Naive thymus-derived CD4-positive, alpha-beta T cell (primary cell): ENCODE measurements around the gene DPM3. TPM values are rescaled to one million over a fixed set of nuclear protein-coding genes. Genes with fewer than 3 reads are reported as not detected.
A peak's percentile ranks its signal among the peaks of the same experiment; 100 is the strongest.

Source experiments
- ATAC-seq: fragments of 150-1000 bp; cut with Tn5 transposase; 2 replicates; pipeline ENCODE4 v1.10.0; 2021; ENCODE audit warnings: mild to moderate bottlenecking, moderate library complexity
- CTCF ChIA-PET: fragments of 350-600 bp; sonication (Branson Sonifier 250); formaldehyde crosslinking; loops from one replicate; lab custom pipeline; 2021; ENCODE audit warnings: antibody characterized with exemption; lab: Charles Lee
- POLR2A ChIA-PET: fragments of 350-600 bp; sonication (Branson Sonifier 250); formaldehyde crosslinking; loops from one replicate; lab custom pipeline; 2021; ENCODE audit warnings: antibody characterized with exemption, inconsistent platforms; lab: Charles Lee
- DNase-seq, 9 donors: peaks; one replicate each; pipeline versions ENCODE4 v3.0.0 to v3.0.0-alpha.2; 2020 to 2022; ENCODE audit warnings: mixed read lengths in 1 of 9
- H3K27ac ChIP-seq: one replicate; pipeline ENCODE4 v1.7.0; 2013; ENCODE audit warnings: mild to moderate bottlenecking, low read depth, low read length, moderate library complexity
- H3K27me3 ChIP-seq, 2 donors: one replicate each; pipeline ENCODE4 v1.7.0; 2013; ENCODE audit warnings: low read length in 2 of 2, mild to moderate bottlenecking in 2 of 2, moderate library complexity in 2 of 2; ENCODE audit not compliant: control insufficient read depth in 2 of 2, insufficient read depth in 2 of 2
- H3K36me3 ChIP-seq, 3 experiments: 1 replicate in 2 of 3; 2 replicates in 1 of 3; pipeline ENCODE4 v1.7.0; 2013; ENCODE audit warnings: low read length in 3 of 3, mild to moderate bottlenecking in 3 of 3, moderate library complexity in 1 of 3; ENCODE audit not compliant: insufficient read depth in 3 of 3, control insufficient read depth in 2 of 3
- H3K4me1 ChIP-seq, 2 donors: one replicate each; pipeline ENCODE4 v1.7.0; 2013; ENCODE audit warnings: low read length in 2 of 2, mild to moderate bottlenecking in 2 of 2, moderate library complexity in 1 of 2; ENCODE audit not compliant: control insufficient read depth in 2 of 2, insufficient read depth in 2 of 2
- H3K4me3 ChIP-seq: 2 replicates; pipeline ENCODE4 v1.7.0; 2013; ENCODE audit warnings: mild to moderate bottlenecking, low read length
- H3K9me3 ChIP-seq, 3 experiments: 1 replicate in 2 of 3; 2 replicates in 1 of 3; pipeline ENCODE4 v1.7.0; 2013; ENCODE audit warnings: low read length in 3 of 3; ENCODE audit not compliant: control insufficient read depth in 2 of 3
- H3K27ac Mint-ChIP-seq, 9 donors: one replicate each; pipeline ENCODE4 v1.8.0; 2020 to 2022; ENCODE audit warnings: mixed read lengths in 9 of 9, mild to moderate bottlenecking in 8 of 9, moderate library complexity in 5 of 9, inconsistent platforms in 2 of 9
- H3K27me3 Mint-ChIP-seq, 5 donors: one replicate each; pipeline ENCODE4 v1.8.0; 2021 to 2022; ENCODE audit warnings: mixed read lengths in 5 of 5, mild to moderate bottlenecking in 1 of 5
- H3K36me3 Mint-ChIP-seq, 5 donors: one replicate each; pipeline ENCODE4 v1.8.0; 2020 to 2022; ENCODE audit warnings: mixed read lengths in 5 of 5, mild to moderate bottlenecking in 3 of 5, inconsistent platforms in 1 of 5
- H3K4me1 Mint-ChIP-seq, 7 donors: one replicate each; pipeline ENCODE4 v1.8.0; 2020 to 2022; ENCODE audit warnings: mixed read lengths in 7 of 7, mild to moderate bottlenecking in 3 of 7, inconsistent platforms in 1 of 7
- H3K4me3 Mint-ChIP-seq, 10 donors: one replicate each; pipeline ENCODE4 v1.8.0; 2020 to 2022; ENCODE audit warnings: mild to moderate bottlenecking in 10 of 10, mixed read lengths in 10 of 10, moderate library complexity in 6 of 10, inconsistent platforms in 2 of 10
- H3K9me3 Mint-ChIP-seq, 11 donors: one replicate each; pipeline ENCODE4 v1.8.0; 2020 to 2022; ENCODE audit warnings: mixed read lengths in 11 of 11, mild to moderate bottlenecking in 4 of 11, inconsistent platforms in 1 of 11, moderate library complexity in 1 of 11
- intact Hi-C, 2 donors: fragments of 100-400 bp; cut with micrococcal nuclease; formaldehyde crosslinking; loops; one replicate each; pipeline ENCODE4 v1.15.1; 2023
- polyA plus RNA-seq, 2 donors: library from polyadenylated mRNA; unstranded; fragments of 300-500 nt; fragmentation: Illumina TruSeq; gene quantifications; one replicate each; pipeline ENCODE4 v1.2.3, GENCODE V29; 2021
- total RNA-seq, 6 experiments: library from RNA in 5 of 6; stranded (reverse) in 5 of 6; gene quantifications; 1 replicate in 5 of 6; 2 replicates in 1 of 6; pipeline ENCODE4 v1.2.3 and lab custom pipeline; 2021 to 2026

Gene DPM3
- total and polyA plus RNA-seq, 7 experiments from 2014 or later: 29.1 to 128 (median 46.6) TPM

DNA sequence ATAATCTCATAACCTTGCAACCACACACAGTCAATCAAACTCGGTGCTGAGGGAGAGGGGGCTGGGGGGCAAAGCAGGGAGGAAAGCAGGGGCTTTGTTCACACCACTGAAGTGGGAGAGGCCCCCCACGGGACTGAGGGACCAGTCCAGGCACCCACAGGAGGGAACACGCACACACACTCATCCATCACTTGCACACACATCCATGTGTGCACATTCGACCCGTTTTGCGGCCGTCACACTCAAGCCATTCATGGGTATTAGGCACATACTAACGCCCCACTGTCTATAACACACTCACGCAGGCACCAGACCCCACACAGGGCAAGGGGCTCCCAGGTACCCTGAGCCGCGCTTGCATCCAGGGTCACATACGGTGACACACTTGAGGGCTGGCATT, 47.7 kb downstream of the DPM3 start:
- no peak overlapping the region for H3K27ac Mint-ChIP-seq
- H3K27me3 ChIP-seq: no peaks in the 10 kb centered on the region
- H3K9me3 ChIP-seq: no peaks in the 10 kb centered on the region
- POLR2A ChIA-PET: interaction anchor here (1.1 to 1.9 kb wide), 3 partner anchors 29 to 74 kb away, joined by 3 to 5 read pairs (median 5); partner anchors contain the start of gene EFNA4
- no peaks in the 10 kb centered on the region for H3K36me3 ChIP-seq
- no peaks in the 10 kb centered on the region for H3K9me3 Mint-ChIP-seq
- H3K4me3 ChIP-seq: no peak overlapping the region
- CTCF ChIA-PET: interaction anchor here (1.4 to 4.4 kb wide), 3 partner anchors 42 to 134 kb away, joined by 5 to 88 read pairs (median 14); partner anchors contain the start of gene SLC50A1
- peaks cover 0 to 9% (median 4%) of the 10 kb centered on the region in 7 donors for H3K4me1 Mint-ChIP-seq
- H3K4me3 Mint-ChIP-seq: no peak overlapping the region
- H3K27me3 Mint-ChIP-seq: peaks cover 0 to 30% (median 0%) of the 10 kb centered on the region in 5 donors
- intact Hi-C loops: loop anchor here in 1 of 2 donors (5.0 kb wide), 1 partner anchor 500 kb away; no protein-coding TSS in a partner anchor
- H3K4me1 ChIP-seq: no peaks in the 10 kb centered on the region
- DNase-seq: no peak
- H3K27ac ChIP-seq: no peak overlapping the region
- no peaks in the 10 kb centered on the region for H3K36me3 Mint-ChIP-seq
- ATAC-seq: no peak

DNA sequence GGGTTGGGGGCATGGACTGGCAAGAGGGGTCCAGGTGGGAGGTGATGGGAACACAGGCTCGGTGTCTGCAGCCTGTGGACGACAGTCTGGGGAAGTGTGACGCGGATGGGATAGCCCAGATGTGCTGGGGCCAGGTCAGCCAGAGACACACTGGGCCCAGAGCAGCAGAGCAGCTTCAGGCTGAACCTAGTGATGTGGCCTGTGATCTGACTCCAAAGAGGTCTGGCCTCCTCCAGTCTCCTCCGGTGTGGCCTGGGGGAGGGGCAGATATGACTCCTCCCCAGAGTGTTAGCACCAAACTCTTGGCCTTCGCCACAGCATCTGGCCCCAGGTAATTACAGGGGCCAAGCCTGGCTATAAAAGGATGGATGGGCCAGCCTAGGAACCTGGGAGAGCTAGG, 48.2 kb downstream of the DPM3 start:
- Mint-ChIP-seq H3K27me3 (peaks cover 0 to 29% (median 0%) of the 10 kb centered on the region in 5 donors), H3K9me3 (no peaks in the 10 kb centered on the region), H3K27ac (no peak overlapping the region), H3K4me1 (peaks cover 0 to 9% (median 4%) of the 10 kb centered on the region in 7 donors), H3K36me3 (no peaks in the 10 kb centered on the region), H3K4me3 (no peak overlapping the region)
- H3K27me3 ChIP-seq: no peaks in the 10 kb centered on the region
- DNase-seq: no peak
- POLR2A ChIA-PET: interaction anchor here (0.6 to 1.9 kb wide), 4 partner anchors 29 to 163 kb away, joined by 3 to 5 read pairs (median 4); partner anchors contain the start of genes EFNA4 and ENTREP3
- no peak overlapping the region for H3K27ac ChIP-seq
- intact Hi-C loops: loop anchor here in 1 of 2 donors (5.0 kb wide), 1 partner anchor 500 kb away; no protein-coding TSS in a partner anchor
- CTCF ChIA-PET: interaction anchor here (0.6 to 4.4 kb wide), 22 partner anchors 8 to 632 kb away, joined by 3 to 88 read pairs (median 5); partner anchors contain the start of genes KRTCAP2, PBXIP1 and SLC50A1
- H3K4me3 ChIP-seq: no peak overlapping the region
- no peaks in the 10 kb centered on the region for H3K4me1 ChIP-seq
- no peaks in the 10 kb centered on the region for H3K36me3 ChIP-seq
- no peak for ATAC-seq
- no peaks in the 10 kb centered on the region for H3K9me3 ChIP-seq

DNA sequence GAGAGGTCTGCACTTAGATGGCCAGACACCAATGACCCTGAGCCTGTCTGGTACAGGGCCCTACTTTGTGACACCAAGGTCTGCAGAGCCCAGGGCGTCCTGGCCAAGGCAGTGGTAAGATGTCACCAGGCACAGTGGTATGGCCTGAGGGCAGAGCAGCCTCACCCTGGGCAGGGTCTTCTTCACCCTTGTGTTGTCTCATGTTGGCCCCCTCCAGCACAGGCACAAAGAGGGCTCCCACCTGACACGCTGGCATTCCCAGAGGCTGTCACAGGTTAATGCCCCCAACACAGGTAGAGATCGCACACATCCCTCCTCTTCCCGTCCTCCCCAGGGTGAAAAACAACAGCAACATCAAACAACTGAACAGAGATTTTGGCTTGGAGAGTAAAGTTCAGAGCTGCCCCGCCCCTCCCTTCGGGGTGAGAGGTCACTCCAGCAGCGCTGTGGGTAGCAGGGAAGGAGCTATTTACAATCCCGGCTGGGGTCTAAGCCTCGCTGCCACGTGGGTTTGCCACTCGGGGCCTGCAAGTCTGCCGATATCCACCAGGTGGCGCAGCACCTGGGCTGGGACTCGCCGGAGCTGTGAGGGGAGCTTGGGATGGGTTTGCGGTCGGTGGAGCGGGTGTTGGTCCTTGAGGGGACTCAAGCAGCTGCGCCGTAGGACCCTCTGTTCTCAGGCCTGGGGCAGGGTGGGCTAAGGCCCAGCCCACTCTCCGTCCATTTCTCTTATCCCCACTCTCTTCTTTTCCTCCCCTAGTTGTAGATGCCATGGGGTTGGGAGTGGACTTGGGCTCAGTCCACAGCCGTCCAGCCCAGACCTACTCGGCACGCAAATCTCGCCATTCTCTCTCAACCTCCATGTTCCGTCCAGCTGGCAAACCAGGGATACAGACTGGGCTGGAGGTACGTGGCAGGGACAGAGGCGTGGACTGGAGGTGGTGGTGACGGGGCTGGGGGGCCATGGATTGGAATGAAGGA, 49.0 kb downstream of the DPM3 start:
- peak; percentile 89 for ATAC-seq
- intact Hi-C loops: loop anchor here (1.0 to 5.0 kb wide), 6 partner anchors 36 to 501 kb away; partner anchors contain the start of gene EFNA1 (in 1 of the 2)
- CTCF ChIA-PET: interaction anchor here (0.6 to 4.4 kb wide), 29 partner anchors 9 to 633 kb away, joined by 3 to 88 read pairs (median 4); partner anchors contain the start of genes KRTCAP2, PBXIP1 and SLC50A1
- Histone ChIP-seq H3K36me3 (no peaks in the 10 kb centered on the region), H3K27me3 (no peaks in the 10 kb centered on the region), H3K27ac (no peak overlapping the region), H3K4me3 (no peak overlapping the region), H3K9me3 (no peaks in the 10 kb centered on the region), H3K4me1 (peaks cover under 1% of the 10 kb centered on the region in 2 donors)
- peak; percentile 57 to 86 (median 73) for DNase-seq
- H3K27ac Mint-ChIP-seq: peak overlapping the region in 1 of 9 donors; percentile 33
- H3K9me3 Mint-ChIP-seq: no peaks in the 10 kb centered on the region
- H3K4me3 Mint-ChIP-seq: no peak overlapping the region
- POLR2A ChIA-PET: interaction anchor here (0.6 to 1.9 kb wide), 4 partner anchors 28 to 164 kb away, joined by 3 to 5 read pairs (median 4); partner anchors contain the start of genes EFNA4 and ENTREP3
- no peaks in the 10 kb centered on the region for H3K36me3 Mint-ChIP-seq
- H3K27me3 Mint-ChIP-seq: peaks cover 0 to 23% (median 0%) of the 10 kb centered on the region in 5 donors
- peaks cover 0 to 10% (median 4%) of the 10 kb centered on the region in 7 donors for H3K4me1 Mint-ChIP-seq

Other genes with a start within 250 kb of the DPM3 start
- 10 to 100 TPM; 11.3 to 35.1 (median 12.6) TPM for gene PMVK, start 203.8 kb downstream of the DPM3 start, total RNA-seq
- gene PMVK, start 203.8 kb downstream of the DPM3 start, polyA plus RNA-seq: 10 to 100 TPM; 38.7 to 41.4 TPM
- gene PBXIP1, start 184.4 kb downstream of the DPM3 start, total RNA-seq: 100 to 1,000 TPM; 107 to 390 (median 383) TPM
- 100 to 1,000 TPM; 234 to 318 TPM for gene PBXIP1, start 184.4 kb downstream of the DPM3 start, polyA plus RNA-seq
- 10 to 100 TPM; 33.0 to 69.5 (median 46.2) TPM for gene PYGO2, start 178.7 kb downstream of the DPM3 start, total RNA-seq
- gene PYGO2, start 178.7 kb downstream of the DPM3 start, polyA plus RNA-seq: 10 to 100 TPM; 33.0 to 64.0 TPM
- gene SHC1, start 169.8 kb downstream of the DPM3 start, total RNA-seq: 10 to 100 TPM; 71.0 to 76.9 (median 73.7) TPM
- gene SHC1, start 169.8 kb downstream of the DPM3 start, polyA plus RNA-seq: 10 to 100 TPM; 29.6 to 38.3 TPM
- 100 to 1,000 TPM in 1 of 5 experiments, 10 to 100 TPM in 3, 1 to 10 TPM in 1; 8.4 to 105 (median 10.2) TPM for gene CKS1B, start 165.8 kb downstream of the DPM3 start, total RNA-seq
- 10 to 100 TPM; 37.1 to 55.2 TPM for gene CKS1B, start 165.8 kb downstream of the DPM3 start, polyA plus RNA-seq
- 10 to 100 TPM; 24.4 to 50.2 (median 50.0) TPM for gene FLAD1, start 157.2 kb downstream of the DPM3 start, total RNA-seq
- 10 to 100 TPM; 33.3 to 45.8 TPM for gene FLAD1, start 157.2 kb downstream of the DPM3 start, polyA plus RNA-seq
- 1 to 10 TPM in 3 of 5 experiments, not detected in 2; 1.4 to 3.2 (median 2.6) TPM for gene LENEP, start 146.9 kb downstream of the DPM3 start, total RNA-seq
- not detected for gene LENEP, start 146.9 kb downstream of the DPM3 start, polyA plus RNA-seq
- gene ZBTB7B, start 137.7 kb downstream of the DPM3 start, total RNA-seq: 100 to 1,000 TPM in 1 of 5 experiments, 10 to 100 TPM in 4; 42.7 to 139 (median 61.0) TPM
- 1 to 10 TPM; 3.0 to 6.7 TPM for gene ZBTB7B, start 137.7 kb downstream of the DPM3 start, polyA plus RNA-seq
- gene DCST2, start 106.8 kb downstream of the DPM3 start, total RNA-seq: 1 to 10 TPM in 4 of 5 experiments, under 1 TPM in 1; 0.22 to 3.3 (median 2.4) TPM
- gene DCST2, start 106.8 kb downstream of the DPM3 start, polyA plus RNA-seq: not detected
- gene DCST1, start 106.7 kb downstream of the DPM3 start, total RNA-seq: under 1 TPM in 3 of 5 experiments, not detected in 2; 0.19 to 0.78 (median 0.42) TPM
- not detected for gene DCST1, start 106.7 kb downstream of the DPM3 start, polyA plus RNA-seq
- 10 to 100 TPM; 16.9 to 53.7 (median 28.8) TPM for gene ADAM15, start 89.2 kb downstream of the DPM3 start, total RNA-seq
- 1 to 10 TPM; 5.8 to 8.5 TPM for gene ADAM15, start 89.2 kb downstream of the DPM3 start, polyA plus RNA-seq
- gene EFNA4, start 76.8 kb downstream of the DPM3 start, total RNA-seq: 1 to 10 TPM; 3.9 to 9.4 (median 7.7) TPM
- gene EFNA4, start 76.8 kb downstream of the DPM3 start, polyA plus RNA-seq: 1 to 10 TPM; 2.1 to 3.9 TPM
- 1 to 10 TPM in 4 of 5 experiments, under 1 TPM in 1; 0.42 to 4.0 (median 2.7) TPM for gene EFNA3, start 61.7 kb downstream of the DPM3 start, total RNA-seq
- gene EFNA3, start 61.7 kb downstream of the DPM3 start, polyA plus RNA-seq: under 1 TPM; 0.51 to 0.72 TPM
- 1 to 10 TPM in 4 of 5 experiments, not detected in 1; 4.0 to 7.3 (median 5.6) TPM for gene EFNA1, start 12.7 kb downstream of the DPM3 start, total RNA-seq
- gene EFNA1, start 12.7 kb downstream of the DPM3 start, polyA plus RNA-seq: 10 to 100 TPM; 11.1 to 16.8 TPM
- 10 to 100 TPM; 21.1 to 35.6 (median 24.3) TPM for gene SLC50A1, start 4.7 kb downstream of the DPM3 start, total RNA-seq
- gene SLC50A1, start 4.7 kb downstream of the DPM3 start, polyA plus RNA-seq: 10 to 100 TPM; 51.0 to 64.8 TPM
- gene KRTCAP2, start 32.8 kb upstream of the DPM3 start, total RNA-seq: 100 to 1,000 TPM in 4 of 5 experiments, 10 to 100 TPM in 1; 97.4 to 236 (median 155) TPM
- 100 to 1,000 TPM; 450 to 469 TPM for gene KRTCAP2, start 32.8 kb upstream of the DPM3 start, polyA plus RNA-seq
- 10 to 100 TPM in 1 of 5 experiments, 1 to 10 TPM in 4; 3.5 to 21.9 (median 4.1) TPM for gene TRIM46, start 33.3 kb upstream of the DPM3 start, total RNA-seq
- 1 to 10 TPM in 1 of 2 donors, under 1 TPM in 1; 0.69 to 1.3 TPM for gene TRIM46, start 33.3 kb upstream of the DPM3 start, polyA plus RNA-seq
- gene THBS3, start 67.4 kb upstream of the DPM3 start, total RNA-seq: 10 to 100 TPM; 26.0 to 35.9 (median 28.1) TPM
- gene THBS3, start 67.4 kb upstream of the DPM3 start, polyA plus RNA-seq: 1 to 10 TPM in 1 of 2 donors, under 1 TPM in 1; 0.87 to 2.6 TPM
- 10 to 100 TPM; 19.5 to 40.8 (median 22.0) TPM for gene MTX1, start 68.2 kb upstream of the DPM3 start, total RNA-seq
- gene MTX1, start 68.2 kb upstream of the DPM3 start, polyA plus RNA-seq: 10 to 100 TPM; 48.9 to 49.9 TPM
- gene ENTREP3, start 115.0 kb upstream of the DPM3 start, total RNA-seq: 10 to 100 TPM in 4 of 5 experiments, 1 to 10 TPM in 1; 8.2 to 24.3 (median 13.8) TPM
- 1 to 10 TPM; 1.8 to 2.0 TPM for gene ENTREP3, start 115.0 kb upstream of the DPM3 start, polyA plus RNA-seq
- 100 to 1,000 TPM in 3 of 5 experiments, 10 to 100 TPM in 2; 50.8 to 118 (median 100) TPM for gene SCAMP3, start 121.8 kb upstream of the DPM3 start, total RNA-seq
- gene SCAMP3, start 121.8 kb upstream of the DPM3 start, polyA plus RNA-seq: 100 to 1,000 TPM; 141 to 219 TPM
- gene CLK2, start 133.0 kb upstream of the DPM3 start, total RNA-seq: 100 to 1,000 TPM in 2 of 5 experiments, 10 to 100 TPM in 3; 72.2 to 137 (median 94.7) TPM
- 10 to 100 TPM; 16.7 to 31.0 TPM for gene CLK2, start 133.0 kb upstream of the DPM3 start, polyA plus RNA-seq
- gene HCN3, start 136.9 kb upstream of the DPM3 start, total RNA-seq: 1 to 10 TPM; 1.6 to 3.3 (median 2.8) TPM
- under 1 TPM in 1 of 2 donors, not detected in 1; 0.07 TPM for gene HCN3, start 136.9 kb upstream of the DPM3 start, polyA plus RNA-seq
- gene PKLR, start 160.9 kb upstream of the DPM3 start, total RNA-seq: not detected
- under 1 TPM in 1 of 2 donors, not detected in 1; 0.06 TPM for gene PKLR, start 160.9 kb upstream of the DPM3 start, polyA plus RNA-seq
- gene FDPS, start 168.3 kb upstream of the DPM3 start, total RNA-seq: 100 to 1,000 TPM in 1 of 5 experiments, 10 to 100 TPM in 4; 58.5 to 193 (median 79.0) TPM
- gene FDPS, start 168.3 kb upstream of the DPM3 start, polyA plus RNA-seq: 100 to 1,000 TPM in 1 of 2 donors, 10 to 100 TPM in 1; 99.3 to 102 TPM
- gene RUSC1, start 180.4 kb upstream of the DPM3 start, total RNA-seq: 10 to 100 TPM; 14.9 to 26.8 (median 15.7) TPM
- 1 to 10 TPM; 6.8 to 7.7 TPM for gene RUSC1, start 180.4 kb upstream of the DPM3 start, polyA plus RNA-seq